Lower lobe of right lung (tissue), 2 donors: ENCODE data around the gene LARP6. TPM values are rescaled to one million over a fixed set of nuclear protein-coding genes. Genes with fewer than 3 reads are reported as not detected.
"Not testable (repeated sequence)": the region's sequence is repeated elsewhere in the genome, so short reads cannot be mapped to it uniquely, and the experiment has no call there.

ENCODE experiments used
- ATAC-seq, 2 donors: fragments of 200-7000 bp; cut with Tn5 transposase; one replicate each; pipeline ENCODE4 v1.9.1; 2020 to 2022; ENCODE audit warnings: mild to moderate bottlenecking in 2 of 2, moderate library complexity in 2 of 2
- DNase-seq: peaks from one replicate; pipeline ENCODE4 v3.0.0-alpha.2; 2020
- H3K27ac ChIP-seq: fragments of 200-600 bp; one replicate; pipeline ENCODE4 v1.8.0; 2022
- H3K27me3 ChIP-seq: fragments of 200-600 bp; one replicate; pipeline ENCODE4 v1.8.0; 2022; ENCODE audit warnings: low read depth
- H3K36me3 ChIP-seq: fragments of 200-600 bp; one replicate; pipeline ENCODE4 v1.8.0; 2022; ENCODE audit warnings: mild to moderate bottlenecking
- H3K4me1 ChIP-seq: fragments of 200-600 bp; one replicate; pipeline ENCODE4 v1.8.0; 2022
- H3K4me3 ChIP-seq: fragments of 200-600 bp; one replicate; pipeline ENCODE4 v1.8.0; 2022; ENCODE audit warnings: mild to moderate bottlenecking
- H3K9me3 ChIP-seq: fragments of 200-600 bp; one replicate; pipeline ENCODE4 v1.8.0; 2022
- intact Hi-C: fragments of 100-400 bp; cut with DNase I; formaldehyde crosslinking; loops from one replicate; pipeline ENCODE4 v1.11.0; 2022
- total RNA-seq: library from RNA; stranded (reverse); fragmentation: NEBNext Ultra II Directional; extraction: Animal tissue kit (Norgen Biotek cat#: 25700); gene quantifications from one replicate; pipeline ENCODE4 v1.2.1, GENCODE V29; 2021
- TF ChIP-seq, protein P1 (sequence below): fragments of 200-600 bp; IDR thresholded peaks from one replicate; pipeline ENCODE4 v1.8.0; 2022; ENCODE audit warnings: antibody characterized with exemption, mild to moderate bottlenecking
- donor health status: DM: no; HTN: yes; CAD: no; lungs with severe emphysema.

LARP6 gene
- total RNA-seq, 1 donor from 2014 or later, result 7.5 TPM

DNA sequence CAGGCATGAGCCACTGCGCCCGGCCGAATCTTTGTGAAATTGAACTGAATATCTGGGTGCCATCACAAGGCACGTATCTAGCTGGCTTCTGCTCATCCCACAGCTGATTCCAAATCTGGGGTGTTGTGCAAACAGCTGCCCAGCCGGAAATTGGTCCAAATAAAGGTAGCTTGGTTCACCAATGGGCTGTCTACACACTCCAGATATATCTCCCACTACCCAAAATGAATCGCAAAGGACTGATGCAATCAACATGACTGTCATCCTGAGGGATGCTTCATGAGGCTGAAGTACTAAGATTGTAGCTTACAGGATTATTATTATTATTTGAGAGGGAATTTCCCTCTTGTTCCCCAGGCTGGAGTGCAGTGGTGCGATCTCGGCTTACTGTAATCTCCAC is 28.1 kb downstream of the LARP6 start:
- intact Hi-C loops, result no loop called here
- no peaks in the 10 kb centered on the region for H3K36me3 ChIP-seq
- H3K9me3 ChIP-seq, result no peaks in the 10 kb centered on the region
- H3K27ac ChIP-seq, result no peak overlapping the region
- H3K4me1 ChIP-seq, result peaks cover 26% of the 10 kb centered on the region
- H3K4me3 ChIP-seq, result no peak overlapping the region
- TF ChIP-seq, protein P1, sequence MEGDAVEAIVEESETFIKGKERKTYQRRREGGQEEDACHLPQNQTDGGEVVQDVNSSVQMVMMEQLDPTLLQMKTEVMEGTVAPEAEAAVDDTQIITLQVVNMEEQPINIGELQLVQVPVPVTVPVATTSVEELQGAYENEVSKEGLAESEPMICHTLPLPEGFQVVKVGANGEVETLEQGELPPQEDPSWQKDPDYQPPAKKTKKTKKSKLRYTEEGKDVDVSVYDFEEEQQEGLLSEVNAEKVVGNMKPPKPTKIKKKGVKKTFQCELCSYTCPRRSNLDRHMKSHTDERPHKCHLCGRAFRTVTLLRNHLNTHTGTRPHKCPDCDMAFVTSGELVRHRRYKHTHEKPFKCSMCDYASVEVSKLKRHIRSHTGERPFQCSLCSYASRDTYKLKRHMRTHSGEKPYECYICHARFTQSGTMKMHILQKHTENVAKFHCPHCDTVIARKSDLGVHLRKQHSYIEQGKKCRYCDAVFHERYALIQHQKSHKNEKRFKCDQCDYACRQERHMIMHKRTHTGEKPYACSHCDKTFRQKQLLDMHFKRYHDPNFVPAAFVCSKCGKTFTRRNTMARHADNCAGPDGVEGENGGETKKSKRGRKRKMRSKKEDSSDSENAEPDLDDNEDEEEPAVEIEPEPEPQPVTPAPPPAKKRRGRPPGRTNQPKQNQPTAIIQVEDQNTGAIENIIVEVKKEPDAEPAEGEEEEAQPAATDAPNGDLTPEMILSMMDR, result no peak
- DNase-seq, result no peak
- no peak for ATAC-seq
- H3K27me3 ChIP-seq, result no peaks in the 10 kb centered on the region

DNA sequence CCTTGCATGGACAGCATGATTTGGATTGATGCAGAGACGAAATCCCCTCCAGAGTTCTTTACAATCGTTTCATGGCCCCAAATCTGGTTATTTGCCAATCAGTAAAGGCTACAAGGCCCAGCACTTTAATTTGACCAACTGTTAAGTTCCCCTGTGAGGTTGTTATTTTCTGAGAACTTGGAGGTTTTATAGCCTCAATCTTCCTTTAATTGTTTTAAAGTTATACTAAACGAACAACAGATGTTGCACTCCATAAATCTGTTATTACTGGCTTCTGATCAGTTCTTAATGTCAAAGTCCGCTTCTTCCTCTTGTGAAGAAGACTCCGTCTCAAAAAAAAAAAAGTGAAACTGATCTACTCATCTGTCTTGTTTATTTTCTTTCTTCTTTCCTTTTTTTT is 30.8 kb downstream of the LARP6 start:
- TF ChIP-seq, protein P1, result no peak
- H3K36me3 ChIP-seq, result no peaks in the 10 kb centered on the region
- intact Hi-C loops, result no loop called here
- peaks cover 4% of the 10 kb centered on the region for H3K9me3 ChIP-seq
- no peak overlapping the region for H3K27ac ChIP-seq
- DNase-seq (no peak), ATAC-seq (no peak)
- H3K4me1 ChIP-seq, result peaks cover 26% of the 10 kb centered on the region
- H3K27me3 ChIP-seq, result no peaks in the 10 kb centered on the region
- H3K4me3 ChIP-seq, result no peak overlapping the region

DNA sequence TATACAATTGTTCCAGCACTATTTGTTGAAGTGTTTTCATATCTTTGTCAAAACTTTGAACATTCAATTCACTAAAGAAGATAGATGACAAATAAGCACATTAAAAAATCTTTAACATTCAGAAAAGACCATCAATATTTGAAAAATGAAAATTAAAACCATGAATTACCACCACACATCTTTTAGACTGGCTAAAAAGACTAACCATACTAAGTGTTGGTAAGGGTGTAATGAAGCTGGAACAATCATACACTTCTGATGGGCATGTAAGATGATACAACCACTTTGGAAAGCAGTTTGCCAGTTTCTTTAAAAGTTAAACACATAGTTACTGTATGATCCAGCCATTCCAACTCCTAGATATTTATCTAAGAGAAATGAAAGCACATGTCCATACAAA is 33.7 kb downstream of the LARP6 start:
- Histone ChIP-seq H3K9me3 (peaks cover 4% of the 10 kb centered on the region), H3K27me3 (no peaks in the 10 kb centered on the region), H3K27ac (no peak overlapping the region), H3K4me1 (peaks cover 9% of the 10 kb centered on the region), H3K4me3 (no peak overlapping the region), H3K36me3 (no peaks in the 10 kb centered on the region)
- no peak for ATAC-seq
- no peak for DNase-seq
- TF ChIP-seq, protein P1, result no peak
- intact Hi-C loops, result no loop called here

DNA sequence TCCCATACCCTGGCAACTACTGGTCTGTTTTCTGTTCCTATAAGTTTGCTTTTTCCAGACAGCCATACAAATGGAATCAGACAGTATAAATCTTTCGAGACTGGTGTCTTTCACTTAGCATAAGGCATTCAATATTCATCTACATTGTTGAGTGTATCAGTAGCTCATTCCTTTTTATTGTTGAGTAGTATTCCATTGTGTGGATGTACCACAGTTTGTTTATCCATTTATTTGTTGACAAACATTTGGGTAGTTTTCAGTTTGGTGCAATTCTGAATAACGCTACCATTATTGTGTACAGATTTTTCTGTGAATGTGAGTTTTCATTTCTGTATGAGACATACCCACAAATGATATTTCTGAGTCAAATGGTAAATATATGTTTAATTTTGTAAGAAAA is 35.4 kb downstream of the LARP6 start:
- no peak for DNase-seq
- H3K36me3 ChIP-seq, result no peaks in the 10 kb centered on the region
- no peaks in the 10 kb centered on the region for H3K27me3 ChIP-seq
- no peak overlapping the region for H3K27ac ChIP-seq
- H3K9me3 ChIP-seq, result peaks cover 4% of the 10 kb centered on the region
- no peak overlapping the region for H3K4me3 ChIP-seq
- intact Hi-C loops, result loop anchor here (10.0 kb wide), 1 partner anchor 144 kb away; no protein-coding TSS in a partner anchor
- no peak for ATAC-seq
- TF ChIP-seq, protein P1, result no peak
- no peaks in the 10 kb centered on the region for H3K4me1 ChIP-seq

DNA sequence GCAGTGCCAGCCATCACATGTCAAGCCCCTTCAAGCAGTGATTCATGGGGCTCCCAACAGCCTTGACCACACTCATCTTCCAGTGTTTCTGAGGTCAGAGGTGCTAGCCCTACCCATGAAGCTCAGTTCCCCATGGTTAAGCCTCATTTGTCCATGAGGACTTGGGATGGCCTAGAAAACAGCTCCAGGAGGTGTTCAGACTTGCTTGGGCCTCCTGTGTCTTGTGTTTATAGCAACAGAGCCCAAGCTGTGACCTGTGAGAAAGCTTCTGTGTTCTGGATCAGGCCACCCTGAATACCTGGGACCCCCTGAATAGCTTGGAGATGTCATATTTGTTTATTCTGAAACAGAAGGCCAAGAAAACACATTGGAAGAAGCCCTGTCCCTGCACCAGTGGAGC is 36.7 kb downstream of the LARP6 start:
- DNase-seq (no peak), ATAC-seq (no peak)
- Histone ChIP-seq H3K27me3 (no peaks in the 10 kb centered on the region), H3K4me1 (no peaks in the 10 kb centered on the region), H3K27ac (no peak overlapping the region), H3K9me3 (peaks cover 4% of the 10 kb centered on the region), H3K4me3 (no peak overlapping the region), H3K36me3 (no peaks in the 10 kb centered on the region)
- TF ChIP-seq, protein P1, result no peak
- intact Hi-C loops, result loop anchor here (10.0 kb wide), 1 partner anchor 142 kb away; no protein-coding TSS in a partner anchor

DNA sequence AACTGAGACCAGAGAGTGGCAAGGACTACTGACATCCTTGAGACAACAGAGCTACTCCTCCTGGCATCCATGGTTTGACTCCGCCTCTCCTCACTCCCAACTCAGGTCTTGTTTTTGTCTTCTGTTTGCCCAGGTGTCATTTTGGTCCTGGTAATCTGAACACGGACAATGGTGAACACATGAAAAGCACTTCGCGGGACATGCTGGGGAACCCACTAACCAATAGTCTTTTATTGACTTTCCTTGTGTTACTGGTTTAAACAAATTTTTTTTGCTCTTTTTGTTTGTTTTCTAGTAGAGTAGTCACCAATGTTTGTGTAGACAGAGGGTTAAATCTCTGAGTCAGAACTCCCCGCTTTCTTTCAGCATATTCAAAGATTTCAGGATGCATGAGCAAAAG is 38.4 kb downstream of the LARP6 start:
- ATAC-seq (no peak), DNase-seq (no peak)
- intact Hi-C loops, result loop anchor here (10.0 kb wide), 1 partner anchor 141 kb away; no protein-coding TSS in a partner anchor

DNA sequence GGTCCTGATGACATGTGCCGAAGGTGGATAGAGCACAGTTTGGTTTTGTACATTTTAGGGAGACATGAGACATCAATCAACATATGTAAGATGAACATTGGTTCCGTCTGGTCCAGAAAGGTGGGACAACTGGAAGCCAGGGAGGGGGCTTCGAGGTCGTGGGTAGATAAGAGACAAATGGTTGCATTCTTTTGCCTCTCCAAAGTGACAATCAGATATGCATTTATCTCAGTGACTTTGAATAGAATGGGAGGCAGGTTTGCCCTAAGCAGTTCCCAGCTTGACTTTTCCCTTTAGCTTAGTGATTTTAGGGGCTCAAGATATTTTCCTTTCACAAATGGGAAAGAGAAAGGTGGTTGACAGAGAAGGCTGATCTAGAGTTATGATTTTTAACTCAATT is 38.9 kb downstream of the LARP6 start:
- not testable (repeated sequence) for DNase-seq, H3K9me3 ChIP-seq, ATAC-seq, H3K27ac ChIP-seq, H3K27me3 ChIP-seq, H3K4me3 ChIP-seq, H3K36me3 ChIP-seq
- intact Hi-C loops, result loop anchor here (10.0 kb wide), 1 partner anchor 140 kb away; no protein-coding TSS in a partner anchor
- H3K4me1 ChIP-seq, result peaks cover 12% of the 10 kb centered on the region

More for the DNA sequence above, 38.4 kb downstream of the LARP6 start:
- H3K4me1 ChIP-seq, result peaks cover 12% of the 10 kb centered on the region
- H3K9me3 ChIP-seq, result peaks cover 4% of the 10 kb centered on the region
- H3K27me3 ChIP-seq, result no peaks in the 10 kb centered on the region
- no peak overlapping the region for H3K27ac ChIP-seq
- TF ChIP-seq, protein P1, result no peak
- no peaks in the 10 kb centered on the region for H3K36me3 ChIP-seq
- no peak overlapping the region for H3K4me3 ChIP-seq
